Small intestine (tissue), 7 donors: ENCODE results near the gene DOCK8. TPM values are rescaled to one million over a fixed set of nuclear protein-coding genes. Genes with fewer than 3 reads are reported as not detected.
A peak's percentile ranks its signal among the peaks of the same experiment; 100 is the strongest.

Experiments used
- DNase-seq, 2 donors: peaks; one replicate each; pipeline versions ENCODE4 v3.0.0 to v3.0.0-alpha.2; 2013
- FAIRE-seq: peaks from 2 replicates; lab custom pipeline; 2012; peaks lifted over from hg19 to GRCh38; lab: Jason Lieb, UNC
- H3K27ac ChIP-seq, 3 donors: one replicate each; pipeline ENCODE4 v1.5.1; 2013; ENCODE audit warnings: low read length in 2 of 3, mild to moderate bottlenecking in 2 of 3, control low read depth in 1 of 3, inconsistent platforms in 1 of 3, low read depth in 1 of 3, moderate library complexity in 1 of 3
- H3K27me3 ChIP-seq, 3 donors: one replicate each; pipeline ENCODE4 v1.6.1; 2013; ENCODE audit warnings: low read length in 3 of 3, inconsistent platforms in 1 of 3; ENCODE audit not compliant: control insufficient read depth in 3 of 3, insufficient read depth in 3 of 3
- H3K36me3 ChIP-seq, 3 donors: one replicate each; pipeline ENCODE4 v1.6.1; 2013; ENCODE audit warnings: low read length in 3 of 3, inconsistent platforms in 1 of 3, low read depth in 1 of 3, mild to moderate bottlenecking in 1 of 3, moderate library complexity in 1 of 3; ENCODE audit not compliant: control insufficient read depth in 3 of 3, insufficient read depth in 2 of 3
- H3K4me1 ChIP-seq, 3 donors: one replicate each; pipeline ENCODE4 v1.6.1; 2013; ENCODE audit warnings: low read length in 2 of 3, inconsistent platforms in 1 of 3, low read depth in 1 of 3, mild to moderate bottlenecking in 1 of 3, moderate library complexity in 1 of 3; ENCODE audit not compliant: control insufficient read depth in 3 of 3, insufficient read depth in 2 of 3
- H3K4me3 ChIP-seq, 3 donors: one replicate each; pipeline ENCODE4 v1.5.1; 2013; ENCODE audit warnings: low read length in 3 of 3, control low read depth in 1 of 3, inconsistent platforms in 1 of 3, low read depth in 1 of 3, mild to moderate bottlenecking in 1 of 3, moderate library complexity in 1 of 3
- H3K9me3 ChIP-seq, 2 donors: one replicate each; pipeline ENCODE4 v1.6.1; 2013; ENCODE audit warnings: low read depth in 1 of 2, low read length in 1 of 2; ENCODE audit not compliant: control insufficient read depth in 2 of 2, insufficient read depth in 1 of 2
- WGBS, 3 donors: extraction: QIAGEN DNeasy Blood & Tissue Kit; methylation state at CpG; one replicate each; pipeline ENCODE4 v1.1.7; 2013; 5-methylcytosine and 5-hydroxymethylcytosine counted together
- polyA plus RNA-seq, 4 donors: library from polyadenylated mRNA; stranded (reverse) in 3 of 4; unstranded in 1 of 4; fragments of 200-250 nt in 3 of 4; fragments of 120-200 nt in 1 of 4; gene quantifications; one replicate each; pipeline versions ENCODE4 v1.2.1 to v1.2.3, GENCODE V29; 2013
- donor health status: healthy with polysubstance abuse.
- donor health status: control.
- donor health status: control.
- donor health status: Bipolar disorder and iron deficiency.
- donor health status: healthy.

The DOCK8 gene
- polyA plus RNA-seq, 4 donors = 2.2 to 20.8 (median 3.8) TPM

- H3K27me3 ChIP-seq = no peaks in the 10 kb centered on the region
- FAIRE-seq (no peak), DNase-seq (no peak)
- WGBS, 3 donors = 82 to 87% (median 84%) methylated on average over 4 of the region's 4 CpGs
- peaks cover 0 to 4% (median 0%) of the 10 kb centered on the region in 3 donors for H3K36me3 ChIP-seq
- no peak overlapping the region for H3K4me3 ChIP-seq
- no peak overlapping the region for H3K27ac ChIP-seq
- H3K4me1 ChIP-seq = peaks cover 0 to 8% (median 2%) of the 10 kb centered on the region in 3 donors
- no peaks in the 10 kb centered on the region for H3K9me3 ChIP-seq
Measured at GRCh38 chr9:450561-450960, 235.9 kb downstream of the DOCK8 start.

GRCh38 chr9:453832-454231, 239.2 kb downstream of the DOCK8 start:
- DNase-seq (no peak), FAIRE-seq (no peak)
- H3K27me3 ChIP-seq = no peaks in the 10 kb centered on the region
- H3K27ac ChIP-seq = no peak overlapping the region
- H3K4me3 ChIP-seq = no peak overlapping the region
- no peaks in the 10 kb centered on the region for H3K36me3 ChIP-seq
- no peaks in the 10 kb centered on the region for H3K9me3 ChIP-seq
- WGBS, 3 donors = 86 to 92% (median 91%) methylated on average over 3 of the region's 3 CpGs
- no peaks in the 10 kb centered on the region for H3K4me1 ChIP-seq

- no peak for FAIRE-seq
- no peak overlapping the region for H3K27ac ChIP-seq
- no peak overlapping the region for H3K4me3 ChIP-seq
- no peaks in the 10 kb centered on the region for H3K36me3 ChIP-seq
- H3K9me3 ChIP-seq = no peaks in the 10 kb centered on the region
- no peaks in the 10 kb centered on the region for H3K4me1 ChIP-seq
- WGBS, 3 donors = 36 to 68% (median 46%) methylated on average over 6 of the region's 6 CpGs
- DNase-seq = peak in 1 of 2 donors; percentile 65
- no peaks in the 10 kb centered on the region for H3K27me3 ChIP-seq
Measured at GRCh38 chr9:456365-456764, 241.7 kb downstream of the DOCK8 start.

- H3K4me3 ChIP-seq = no peak overlapping the region
- FAIRE-seq (no peak), DNase-seq (no peak)
- H3K27me3 ChIP-seq = no peaks in the 10 kb centered on the region
- H3K36me3 ChIP-seq = no peaks in the 10 kb centered on the region
- no peaks in the 10 kb centered on the region for H3K9me3 ChIP-seq
- H3K4me1 ChIP-seq = no peaks in the 10 kb centered on the region
- 89 to 95% (median 90%) methylated on average over 6 of the region's 6 CpGs for WGBS, 3 donors
- no peak overlapping the region for H3K27ac ChIP-seq
Measured at GRCh38 chr9:458590-458989, 243.9 kb downstream of the DOCK8 start.

- Histone ChIP-seq H3K27ac (no peak overlapping the region), H3K9me3 (no peaks in the 10 kb centered on the region), H3K4me3 (no peak overlapping the region), H3K27me3 (no peaks in the 10 kb centered on the region), H3K36me3 (no peaks in the 10 kb centered on the region), H3K4me1 (no peaks in the 10 kb centered on the region)
- 66 to 75% (median 66%) methylated on average over 4 of the region's 4 CpGs for WGBS, 3 donors
- FAIRE-seq (no peak), DNase-seq (peak in 1 of 2 donors; percentile 18)
Measured at GRCh38 chr9:459491-460444, 245.1 kb downstream of the DOCK8 start.

- no peak for FAIRE-seq
Measured at GRCh38 chr9:462121-462520, 247.5 kb downstream of the DOCK8 start.

GRCh38 chr9:462606-463005, 247.9 kb downstream of the DOCK8 start:
- Histone ChIP-seq H3K36me3 (no peaks in the 10 kb centered on the region), H3K27ac (no peak overlapping the region), H3K9me3 (no peaks in the 10 kb centered on the region), H3K4me1 (no peaks in the 10 kb centered on the region), H3K4me3 (no peak overlapping the region), H3K27me3 (no peaks in the 10 kb centered on the region)
- FAIRE-seq = no peak
- whole genome bisulfite sequencing, 3 donors = 94 to 96% (median 95%) methylated on average over 1 of the region's 1 CpG
- no peak for DNase-seq

More at GRCh38 chr9:462121-462520, 247.5 kb downstream of the DOCK8 start:
- no peak for DNase-seq
- H3K36me3 ChIP-seq = no peaks in the 10 kb centered on the region
- no peaks in the 10 kb centered on the region for H3K4me1 ChIP-seq
- no peak overlapping the region for H3K27ac ChIP-seq
- H3K4me3 ChIP-seq = no peak overlapping the region
- WGBS, 3 donors = 95 to 100% (median 98%) methylated on average over 2 of the region's 2 CpGs
- H3K27me3 ChIP-seq = no peaks in the 10 kb centered on the region
- no peaks in the 10 kb centered on the region for H3K9me3 ChIP-seq

- H3K4me1 ChIP-seq = peaks cover 0 to 3% (median 3%) of the 10 kb centered on the region in 3 donors
- H3K9me3 ChIP-seq = no peaks in the 10 kb centered on the region
- FAIRE-seq (no peak), DNase-seq (no peak)
- H3K27ac ChIP-seq = no peak overlapping the region
- 86 to 91% (median 90%) methylated on average over 8 of the region's 8 CpGs for WGBS, 3 donors
- no peaks in the 10 kb centered on the region for H3K36me3 ChIP-seq
- H3K4me3 ChIP-seq = no peak overlapping the region
- no peaks in the 10 kb centered on the region for H3K27me3 ChIP-seq
Measured at GRCh38 chr9:463455-464171, 248.9 kb downstream of the DOCK8 start.
